HEK293 (cell line): ENCODE measurements around the gene KLRF1.

Source experiments
- CTCF ChIA-PET: fragments of 350-600 bp; formaldehyde crosslinking; extraction: SDS; loops from one replicate; lab custom pipeline; 2021; ENCODE audit warnings: antibody characterized with exemption; lab: Yijun Ruan, JAX
- POLR2A ChIA-PET: fragments of 300-600 bp; formaldehyde crosslinking; extraction: SDS; loops from one replicate; lab custom pipeline; 2020; ENCODE audit warnings: antibody characterized with exemption, inconsistent platforms; lab: Yijun Ruan, JAX
- H3K27ac ChIP-seq: fragments of 200-500 bp; sonication (Bioruptor generic); 2 replicates; pipeline ENCODE4 v1.5.1; 2014; ENCODE audit warnings: low read depth, low read length, control low read depth, inconsistent platforms; ENCODE audit errors: extremely low read depth
- H3K36me3 ChIP-seq, 2 experiments: fragments of 200-500 bp in 1 of 2; sonication (Bioruptor generic) in 1 of 2; 1 replicate in 1 of 2; 2 replicates in 1 of 2; pipeline ENCODE4 v1.5.1; 2014 to 2017; ENCODE audit warnings: inconsistent platforms in 2 of 2, low read length in 2 of 2; ENCODE audit not compliant: control insufficient read depth in 2 of 2, insufficient read depth in 1 of 2
- H3K4me1 ChIP-seq: fragments of 200-500 bp; sonication (Bioruptor generic); 2 replicates; pipeline ENCODE4 v1.5.1; 2014; ENCODE audit warnings: mild to moderate bottlenecking, low read length, inconsistent platforms; ENCODE audit not compliant: control insufficient read depth, insufficient read depth
- H3K4me3 ChIP-seq: 2 replicates; pipeline ENCODE4 v1.5.1; 2011; ENCODE audit warnings: low read depth, mild to moderate bottlenecking, control low read depth, low read length, moderate library complexity
- H3K9me3 ChIP-seq: fragments of 200-500 bp; sonication (Bioruptor generic); 2 replicates; pipeline ENCODE4 v1.5.1; 2014; ENCODE audit warnings: low read depth, low read length, inconsistent platforms; ENCODE audit not compliant: control insufficient read depth, insufficient read depth
- KLF9 ChIP-seq: fragments of 450-650 bp; formaldehyde crosslinking; IDR thresholded peaks from 2 replicates; pipeline ENCODE4 v1.5.1; 2016; ENCODE audit warnings: missing biosample characterization, missing genetic modification characterization, low read depth
- TCF7L2 ChIP-seq: IDR thresholded peaks from 2 replicates; pipeline ENCODE4 v1.6.1; 2011; ENCODE audit warnings: low read depth, mild to moderate bottlenecking, inconsistent platforms, low read length, moderate library complexity, borderline replicate concordance
- ZEB2 ChIP-seq: fragments of 450-650 bp; formaldehyde crosslinking; IDR thresholded peaks from 2 replicates; pipeline ENCODE4 v1.5.1; 2016; ENCODE audit warnings: missing biosample characterization, missing genetic modification characterization
- ZFP3 ChIP-seq: fragments of 450-650 bp; formaldehyde crosslinking; IDR thresholded peaks from 2 replicates; pipeline ENCODE4 v1.5.1; 2016; ENCODE audit warnings: low read depth, missing biosample characterization, missing genetic modification characterization
- ZFP41 ChIP-seq: fragments of 450-650 bp; formaldehyde crosslinking; IDR thresholded peaks from 2 replicates; pipeline ENCODE4 v1.5.1; 2016; ENCODE audit warnings: missing biosample characterization, missing genetic modification characterization, borderline replicate concordance
- ZNF112 ChIP-seq: fragments of 450-650 bp; formaldehyde crosslinking; IDR thresholded peaks from 2 replicates; pipeline ENCODE4 v1.5.0; 2017; ENCODE audit warnings: missing biosample characterization, missing genetic modification characterization
- ZNF175 ChIP-seq: fragments of 450-650 bp; formaldehyde crosslinking; IDR thresholded peaks from 2 replicates; pipeline ENCODE4 v1.5.1; 2016; ENCODE audit warnings: missing biosample characterization, missing genetic modification characterization
- ZNF48 ChIP-seq: fragments of 450-650 bp; formaldehyde crosslinking; IDR thresholded peaks from 2 replicates; pipeline ENCODE4 v1.5.1; 2016; ENCODE audit warnings: missing biosample characterization, missing genetic modification characterization
- ZNF514 ChIP-seq: fragments of 450-650 bp; formaldehyde crosslinking; IDR thresholded peaks from 2 replicates; pipeline ENCODE4 v1.5.1; 2016; ENCODE audit warnings: missing biosample characterization, missing genetic modification characterization
- ZNF600 ChIP-seq: fragments of 450-650 bp; formaldehyde crosslinking; IDR thresholded peaks from 2 replicates; pipeline ENCODE4 v1.5.1; 2016; ENCODE audit warnings: missing biosample characterization, missing genetic modification characterization
- ZNF701 ChIP-seq: fragments of 450-650 bp; formaldehyde crosslinking; IDR thresholded peaks from 2 replicates; pipeline ENCODE4 v1.5.1; 2016; ENCODE audit warnings: missing biosample characterization, missing genetic modification characterization
- ZNF768 ChIP-seq: fragments of 450-650 bp; formaldehyde crosslinking; IDR thresholded peaks from 2 replicates; pipeline ENCODE4 v1.5.1; 2018; ENCODE audit warnings: missing biosample characterization, mild to moderate bottlenecking, missing genetic modification characterization
- ZNF777 ChIP-seq: fragments of 450-650 bp; formaldehyde crosslinking; IDR thresholded peaks from 2 replicates; pipeline ENCODE4 v1.5.1; 2017; ENCODE audit warnings: missing biosample characterization, missing genetic modification characterization, borderline replicate concordance
- ZSCAN30 ChIP-seq: fragments of 450-650 bp; IDR thresholded peaks from 2 replicates; pipeline ENCODE4 v1.5.1; 2018; ENCODE audit warnings: missing biosample characterization, mild to moderate bottlenecking, missing genetic modification characterization, moderate library complexity
- TF ChIP-seq, protein P1 (sequence below): fragments of 450-650 bp; formaldehyde crosslinking; conservative IDR thresholded peaks from 2 replicates; pipeline ENCODE4 v1.5.1; 2016; ENCODE audit warnings: low read depth, missing biosample characterization, missing genetic modification characterization
- TF ChIP-seq, protein P2 (sequence below): fragments of 450-650 bp; formaldehyde crosslinking; IDR thresholded peaks from 2 replicates; pipeline ENCODE4 v1.5.1; 2016; ENCODE audit warnings: missing biosample characterization, missing genetic modification characterization
- TF ChIP-seq, protein P3 (sequence below): fragments of 450-650 bp; IDR thresholded peaks from 2 replicates; pipeline ENCODE4 v1.5.1; 2018; ENCODE audit warnings: missing biosample characterization, mild to moderate bottlenecking, missing genetic modification characterization
- TF ChIP-seq, protein P4 (sequence below): fragments of 450-650 bp; formaldehyde crosslinking; IDR thresholded peaks from 2 replicates; pipeline ENCODE4 v1.5.1; 2016; ENCODE audit warnings: missing biosample characterization, missing genetic modification characterization
- TF ChIP-seq, protein P5 (sequence below): fragments of 450-650 bp; IDR thresholded peaks from 2 replicates; pipeline ENCODE4 v1.5.1; 2018; ENCODE audit warnings: missing biosample characterization, missing genetic modification characterization

KLRF1 gene

DNA sequence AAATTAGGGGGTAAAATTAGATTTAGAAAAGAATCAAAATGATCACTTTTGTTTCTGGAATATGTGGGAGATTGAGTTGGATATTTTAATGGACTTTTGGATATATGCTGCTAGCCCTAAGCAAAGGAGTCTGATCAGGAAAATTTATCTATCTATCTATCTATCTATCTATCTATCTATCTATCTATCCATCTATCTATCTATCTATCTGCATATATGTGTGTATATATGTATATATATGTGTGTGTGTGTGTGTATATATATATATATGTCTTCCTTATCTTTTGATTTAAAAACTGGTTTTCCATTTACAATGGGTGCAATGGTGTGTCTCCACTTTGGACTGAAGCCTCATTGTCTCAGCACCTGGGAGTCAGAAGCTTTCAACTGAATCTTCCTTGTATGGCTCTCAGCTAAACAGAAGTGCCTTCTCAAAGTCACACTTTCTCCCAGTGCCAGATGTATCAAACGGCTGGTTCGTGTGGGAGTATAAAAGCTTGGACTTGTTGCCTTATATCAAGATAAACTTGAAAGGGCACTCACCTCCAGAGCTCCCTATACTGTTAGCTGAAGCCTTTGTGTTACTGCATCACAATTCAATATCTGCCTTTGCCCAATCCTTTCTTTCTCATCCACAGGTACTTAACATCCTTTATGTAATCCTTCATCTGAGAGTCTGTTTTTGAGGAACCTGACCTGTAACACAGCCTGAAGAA lies 34.9 kb upstream of the KLRF1 start:
- H3K4me1 ChIP-seq = no peaks in the 10 kb centered on the region
- no peak overlapping the region for H3K27ac ChIP-seq
- no peak overlapping the region for H3K4me3 ChIP-seq
- no peaks in the 10 kb centered on the region for H3K36me3 ChIP-seq
- H3K9me3 ChIP-seq = no peaks in the 10 kb centered on the region
- ChIA-PET POLR2A (no interaction called here), CTCF (interaction anchor here (0.8 to 1.0 kb wide), 2 partner anchors 42 to 45 kb away, joined by 3 read pairs; no protein-coding TSS in a partner anchor)
- TF ChIP-seq ZEB2 (tag by site-specific recombination) = no peak
- TF ChIP-seq, protein P1, sequence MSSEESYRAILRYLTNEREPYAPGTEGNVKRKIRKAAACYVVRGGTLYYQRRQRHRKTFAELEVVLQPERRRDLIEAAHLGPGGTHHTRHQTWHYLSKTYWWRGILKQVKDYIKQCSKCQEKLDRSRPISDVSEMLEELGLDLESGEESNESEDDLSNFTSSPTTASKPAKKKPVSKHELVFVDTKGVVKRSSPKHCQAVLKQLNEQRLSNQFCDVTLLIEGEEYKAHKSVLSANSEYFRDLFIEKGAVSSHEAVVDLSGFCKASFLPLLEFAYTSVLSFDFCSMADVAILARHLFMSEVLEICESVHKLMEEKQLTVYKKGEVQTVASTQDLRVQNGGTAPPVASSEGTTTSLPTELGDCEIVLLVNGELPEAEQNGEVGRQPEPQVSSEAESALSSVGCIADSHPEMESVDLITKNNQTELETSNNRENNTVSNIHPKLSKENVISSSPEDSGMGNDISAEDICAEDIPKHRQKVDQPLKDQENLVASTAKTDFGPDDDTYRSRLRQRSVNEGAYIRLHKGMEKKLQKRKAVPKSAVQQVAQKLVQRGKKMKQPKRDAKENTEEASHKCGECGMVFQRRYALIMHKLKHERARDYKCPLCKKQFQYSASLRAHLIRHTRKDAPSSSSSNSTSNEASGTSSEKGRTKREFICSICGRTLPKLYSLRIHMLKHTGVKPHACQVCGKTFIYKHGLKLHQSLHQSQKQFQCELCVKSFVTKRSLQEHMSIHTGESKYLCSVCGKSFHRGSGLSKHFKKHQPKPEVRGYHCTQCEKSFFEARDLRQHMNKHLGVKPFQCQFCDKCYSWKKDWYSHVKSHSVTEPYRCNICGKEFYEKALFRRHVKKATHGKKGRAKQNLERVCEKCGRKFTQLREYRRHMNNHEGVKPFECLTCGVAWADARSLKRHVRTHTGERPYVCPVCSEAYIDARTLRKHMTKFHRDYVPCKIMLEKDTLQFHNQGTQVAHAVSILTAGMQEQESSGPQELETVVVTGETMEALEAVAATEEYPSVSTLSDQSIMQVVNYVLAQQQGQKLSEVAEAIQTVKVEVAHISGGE (tag by site-specific recombination) = no peak
- TF ChIP-seq ZNF514 (tag by site-specific recombination) = no peak
- TF ChIP-seq ZNF175 = no peak
- no peak for TF ChIP-seq ZNF112 (tag by site-specific recombination)
- TF ChIP-seq, protein P2, sequence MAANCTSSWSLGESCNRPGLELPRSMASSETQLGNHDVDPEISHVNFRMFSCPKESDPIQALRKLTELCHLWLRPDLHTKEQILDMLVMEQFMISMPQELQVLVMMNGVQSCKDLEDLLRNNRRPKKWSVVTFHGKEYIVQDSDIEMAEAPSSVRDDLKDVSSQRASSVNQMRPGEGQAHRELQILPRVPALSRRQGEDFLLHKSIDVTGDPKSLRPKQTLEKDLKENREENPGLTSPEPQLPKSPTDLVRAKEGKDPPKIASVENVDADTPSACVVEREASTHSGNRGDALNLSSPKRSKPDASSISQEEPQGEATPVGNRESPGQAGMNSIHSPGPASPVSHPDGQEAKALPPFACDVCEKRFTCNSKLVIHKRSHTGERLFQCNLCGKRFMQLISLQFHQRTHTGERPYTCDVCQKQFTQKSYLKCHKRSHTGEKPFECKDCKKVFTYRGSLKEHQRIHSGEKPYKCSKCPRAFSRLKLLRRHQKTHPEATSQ (tag by site-specific recombination) = no peak
- TF ChIP-seq ZNF600 = no peak
- TF ChIP-seq ZNF48 (tag by site-specific recombination) = no peak
- TF ChIP-seq KLF9 (tag by site-specific recombination) = no peak
- TF ChIP-seq, protein P3, sequence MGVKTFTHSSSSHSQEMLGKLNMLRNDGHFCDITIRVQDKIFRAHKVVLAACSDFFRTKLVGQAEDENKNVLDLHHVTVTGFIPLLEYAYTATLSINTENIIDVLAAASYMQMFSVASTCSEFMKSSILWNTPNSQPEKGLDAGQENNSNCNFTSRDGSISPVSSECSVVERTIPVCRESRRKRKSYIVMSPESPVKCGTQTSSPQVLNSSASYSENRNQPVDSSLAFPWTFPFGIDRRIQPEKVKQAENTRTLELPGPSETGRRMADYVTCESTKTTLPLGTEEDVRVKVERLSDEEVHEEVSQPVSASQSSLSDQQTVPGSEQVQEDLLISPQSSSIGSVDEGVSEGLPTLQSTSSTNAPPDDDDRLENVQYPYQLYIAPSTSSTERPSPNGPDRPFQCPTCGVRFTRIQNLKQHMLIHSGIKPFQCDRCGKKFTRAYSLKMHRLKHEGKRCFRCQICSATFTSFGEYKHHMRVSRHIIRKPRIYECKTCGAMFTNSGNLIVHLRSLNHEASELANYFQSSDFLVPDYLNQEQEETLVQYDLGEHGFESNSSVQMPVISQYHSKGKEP (tag by site-specific recombination) = no peak
- TF ChIP-seq ZSCAN30 = no peak
- TF ChIP-seq ZFP3 (tag by site-specific recombination) = no peak

DNA sequence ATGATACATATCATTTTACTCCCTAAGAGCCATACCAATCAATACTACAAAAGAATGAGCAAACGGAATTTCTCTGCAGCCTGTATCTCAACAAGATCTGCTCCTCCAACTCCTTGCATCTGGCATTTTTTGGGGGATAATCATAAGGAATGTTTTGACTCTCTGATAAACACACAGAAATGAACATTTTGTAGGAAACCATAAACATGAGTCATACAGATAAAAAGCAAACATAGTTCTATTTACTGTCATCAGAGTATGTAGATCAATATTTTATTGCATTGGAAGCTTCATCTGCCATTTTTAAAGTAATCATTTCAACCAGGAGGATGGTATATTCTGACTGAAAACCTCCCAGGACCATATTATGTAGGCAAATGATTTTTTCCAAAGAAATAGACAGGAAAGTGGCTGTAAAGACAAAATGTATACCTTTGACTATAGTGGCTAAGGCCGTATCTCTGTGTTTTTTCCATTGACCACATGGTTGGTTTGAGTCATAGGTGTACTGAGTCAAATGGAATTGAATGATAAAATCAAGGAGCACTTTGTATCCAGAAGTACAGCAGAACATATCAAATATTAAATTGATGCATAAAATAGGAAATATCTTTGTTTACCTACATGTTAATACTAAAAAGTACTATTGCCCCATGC lies 34.2 kb upstream of the KLRF1 start:
- CTCF ChIA-PET = interaction anchor here (0.6 to 1.0 kb wide), 3 partner anchors 43 to 46 kb away, joined by 3 to 4 read pairs (median 3); no protein-coding TSS in a partner anchor
- no peaks in the 10 kb centered on the region for H3K9me3 ChIP-seq
- no peaks in the 10 kb centered on the region for H3K36me3 ChIP-seq
- POLR2A ChIA-PET = no interaction called here
- TF ChIP-seq ZFP41 (tag by site-specific recombination) = no peak
- TF ChIP-seq ZNF768 (tag by site-specific recombination) = no peak
- no peak for TF ChIP-seq TCF7L2
- TF ChIP-seq ZNF701 (tag by site-specific recombination) = no peak
- no peak for TF ChIP-seq ZNF777 (tag by site-specific recombination)
- TF ChIP-seq, protein P4, sequence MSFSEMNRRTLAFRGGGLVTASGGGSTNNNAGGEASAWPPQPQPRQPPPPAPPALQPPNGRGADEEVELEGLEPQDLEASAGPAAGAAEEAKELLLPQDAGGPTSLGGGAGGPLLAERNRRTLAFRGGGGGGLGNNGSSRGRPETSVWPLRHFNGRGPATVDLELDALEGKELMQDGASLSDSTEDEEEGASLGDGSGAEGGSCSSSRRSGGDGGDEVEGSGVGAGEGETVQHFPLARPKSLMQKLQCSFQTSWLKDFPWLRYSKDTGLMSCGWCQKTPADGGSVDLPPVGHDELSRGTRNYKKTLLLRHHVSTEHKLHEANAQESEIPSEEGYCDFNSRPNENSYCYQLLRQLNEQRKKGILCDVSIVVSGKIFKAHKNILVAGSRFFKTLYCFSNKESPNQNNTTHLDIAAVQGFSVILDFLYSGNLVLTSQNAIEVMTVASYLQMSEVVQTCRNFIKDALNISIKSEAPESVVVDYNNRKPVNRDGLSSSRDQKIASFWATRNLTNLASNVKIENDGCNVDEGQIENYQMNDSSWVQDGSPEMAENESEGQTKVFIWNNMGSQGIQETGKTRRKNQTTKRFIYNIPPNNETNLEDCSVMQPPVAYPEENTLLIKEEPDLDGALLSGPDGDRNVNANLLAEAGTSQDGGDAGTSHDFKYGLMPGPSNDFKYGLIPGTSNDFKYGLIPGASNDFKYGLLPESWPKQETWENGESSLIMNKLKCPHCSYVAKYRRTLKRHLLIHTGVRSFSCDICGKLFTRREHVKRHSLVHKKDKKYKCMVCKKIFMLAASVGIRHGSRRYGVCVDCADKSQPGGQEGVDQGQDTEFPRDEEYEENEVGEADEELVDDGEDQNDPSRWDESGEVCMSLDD (tag by site-specific recombination) = no peak
- TF ChIP-seq, protein P5, sequence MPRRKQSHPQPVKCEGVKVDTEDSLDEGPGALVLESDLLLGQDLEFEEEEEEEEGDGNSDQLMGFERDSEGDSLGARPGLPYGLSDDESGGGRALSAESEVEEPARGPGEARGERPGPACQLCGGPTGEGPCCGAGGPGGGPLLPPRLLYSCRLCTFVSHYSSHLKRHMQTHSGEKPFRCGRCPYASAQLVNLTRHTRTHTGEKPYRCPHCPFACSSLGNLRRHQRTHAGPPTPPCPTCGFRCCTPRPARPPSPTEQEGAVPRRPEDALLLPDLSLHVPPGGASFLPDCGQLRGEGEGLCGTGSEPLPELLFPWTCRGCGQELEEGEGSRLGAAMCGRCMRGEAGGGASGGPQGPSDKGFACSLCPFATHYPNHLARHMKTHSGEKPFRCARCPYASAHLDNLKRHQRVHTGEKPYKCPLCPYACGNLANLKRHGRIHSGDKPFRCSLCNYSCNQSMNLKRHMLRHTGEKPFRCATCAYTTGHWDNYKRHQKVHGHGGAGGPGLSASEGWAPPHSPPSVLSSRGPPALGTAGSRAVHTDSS (tag by site-specific recombination) = no peak
- H3K27ac ChIP-seq = no peak overlapping the region
- no peak overlapping the region for H3K4me3 ChIP-seq
- H3K4me1 ChIP-seq = no peaks in the 10 kb centered on the region
